Mucosa of descending colon (tissue), 3 donors: Measurements from ENCODE around the gene CASK. TPM values are rescaled to one million over a fixed set of nuclear protein-coding genes. Genes with fewer than 3 reads are reported as not detected.
"Not testable (repeated sequence)": the region's sequence is repeated elsewhere in the genome, so short reads cannot be mapped to it uniquely, and the experiment has no call there.

Experiments used
- ATAC-seq: fragments of 200-7000 bp; cut with Tn5 transposase; one replicate; pipeline ENCODE4 v1.9.1; 2020; ENCODE audit warnings: mild to moderate bottlenecking, moderate library complexity
- DNase-seq, 3 donors: peaks; one replicate each; pipeline ENCODE4 v3.0.0-alpha.2; 2020
- H3K36me3 ChIP-seq: fragments of 200-600 bp; one replicate; pipeline ENCODE4 v1.8.0; 2021; ENCODE audit warnings: low read depth, mild to moderate bottlenecking
- H3K4me1 ChIP-seq: fragments of 200-600 bp; one replicate; pipeline ENCODE4 v1.8.0; 2021; ENCODE audit warnings: low read depth, mild to moderate bottlenecking
- H3K4me3 ChIP-seq: fragments of 200-600 bp; one replicate; pipeline ENCODE4 v1.8.0; 2021; ENCODE audit warnings: mild to moderate bottlenecking
- H3K9me3 ChIP-seq: fragments of 200-600 bp; one replicate; pipeline ENCODE4 v1.8.0; 2021; ENCODE audit warnings: mild to moderate bottlenecking
- intact Hi-C, 2 donors: fragments of 100-400 bp; cut with DNase I in 1 of 2; cut with micrococcal nuclease in 1 of 2; formaldehyde crosslinking; loops; one replicate each; pipeline versions ENCODE4 v1.11.0 to v1.11.1; 2022; cut with DNase I, micrococcal nuclease
- total RNA-seq, 3 donors: library from RNA; stranded (reverse); fragmentation: NEBNext Ultra II Directional in 2 of 3; extraction: Animal tissue kit (Norgen Biotek cat#: 25700) in 2 of 3; gene quantifications; one replicate each; pipeline versions ENCODE4 v1.2.1 to v1.2.4, GENCODE V29; 2021 to 2023
- TF ChIP-seq, protein P1 (sequence below): fragments of 200-600 bp; IDR thresholded peaks from one replicate; pipeline ENCODE4 v1.8.0; 2022; ENCODE audit warnings: antibody characterized with exemption, mild to moderate bottlenecking
- donor health status: DM: no; HTN: no; CAD: no; lungs with moderate emphysema.
- donor health status: DM: no; HTN: no; CAD: no.
- donor health status: DM: no; HTN: yes; CAD: no.

Gene CASK
- total RNA-seq, 3 donors from 2014 or later = 50.6 to 108 (median 83.3) TPM

DNA sequence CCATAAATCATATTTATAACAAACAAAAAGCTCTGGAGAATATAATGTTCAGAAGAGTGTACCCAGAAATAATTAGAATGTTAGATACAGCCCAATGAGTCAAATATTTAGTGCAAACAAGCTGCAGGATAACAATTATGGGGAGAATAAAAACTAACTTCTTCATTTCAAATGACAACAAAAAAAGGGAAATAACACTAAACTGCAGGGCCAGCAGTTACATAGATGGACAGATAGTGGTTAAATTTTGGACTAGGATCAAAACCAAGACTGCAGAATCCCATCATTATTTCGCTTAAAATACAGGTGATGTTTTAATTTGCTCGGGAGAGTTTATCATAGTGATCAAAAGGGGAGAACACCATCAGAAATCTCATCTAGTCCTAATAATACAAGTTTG, 235.2 kb downstream of the CASK start:
- Histone ChIP-seq H3K4me3 (no peak overlapping the region), H3K9me3 (no peaks in the 10 kb centered on the region), H3K36me3 (no peaks in the 10 kb centered on the region), H3K4me1 (no peaks in the 10 kb centered on the region)
- TF ChIP-seq, protein P1, sequence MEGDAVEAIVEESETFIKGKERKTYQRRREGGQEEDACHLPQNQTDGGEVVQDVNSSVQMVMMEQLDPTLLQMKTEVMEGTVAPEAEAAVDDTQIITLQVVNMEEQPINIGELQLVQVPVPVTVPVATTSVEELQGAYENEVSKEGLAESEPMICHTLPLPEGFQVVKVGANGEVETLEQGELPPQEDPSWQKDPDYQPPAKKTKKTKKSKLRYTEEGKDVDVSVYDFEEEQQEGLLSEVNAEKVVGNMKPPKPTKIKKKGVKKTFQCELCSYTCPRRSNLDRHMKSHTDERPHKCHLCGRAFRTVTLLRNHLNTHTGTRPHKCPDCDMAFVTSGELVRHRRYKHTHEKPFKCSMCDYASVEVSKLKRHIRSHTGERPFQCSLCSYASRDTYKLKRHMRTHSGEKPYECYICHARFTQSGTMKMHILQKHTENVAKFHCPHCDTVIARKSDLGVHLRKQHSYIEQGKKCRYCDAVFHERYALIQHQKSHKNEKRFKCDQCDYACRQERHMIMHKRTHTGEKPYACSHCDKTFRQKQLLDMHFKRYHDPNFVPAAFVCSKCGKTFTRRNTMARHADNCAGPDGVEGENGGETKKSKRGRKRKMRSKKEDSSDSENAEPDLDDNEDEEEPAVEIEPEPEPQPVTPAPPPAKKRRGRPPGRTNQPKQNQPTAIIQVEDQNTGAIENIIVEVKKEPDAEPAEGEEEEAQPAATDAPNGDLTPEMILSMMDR = no peak
- intact Hi-C loops = no loop called here
- ATAC-seq (no peak), DNase-seq (no peak)

DNA sequence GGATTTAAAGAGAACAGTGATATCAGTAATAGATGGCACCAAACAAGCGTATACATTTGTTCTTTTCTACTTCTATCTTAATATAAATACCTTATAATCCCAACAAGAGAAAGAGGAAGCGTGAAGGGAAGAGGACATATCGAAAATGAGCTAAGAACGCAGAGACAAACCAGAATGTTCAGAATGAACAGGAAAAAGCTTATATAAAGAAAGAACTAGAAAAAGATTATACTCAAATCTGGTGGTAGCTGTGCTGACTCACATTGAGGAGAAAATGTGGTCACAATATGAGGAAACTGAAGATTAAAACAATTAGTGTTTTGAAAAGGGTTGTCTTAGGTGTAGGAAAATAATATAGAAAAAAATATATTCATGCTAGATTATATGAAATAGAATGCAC, 236.6 kb downstream of the CASK start:
- ATAC-seq (no peak), DNase-seq (no peak)
- H3K36me3 ChIP-seq = no peaks in the 10 kb centered on the region
- H3K9me3 ChIP-seq = no peaks in the 10 kb centered on the region
- TF ChIP-seq, protein P1 = no peak
- intact Hi-C loops = no loop called here
- no peaks in the 10 kb centered on the region for H3K4me1 ChIP-seq
- no peak overlapping the region for H3K4me3 ChIP-seq

DNA sequence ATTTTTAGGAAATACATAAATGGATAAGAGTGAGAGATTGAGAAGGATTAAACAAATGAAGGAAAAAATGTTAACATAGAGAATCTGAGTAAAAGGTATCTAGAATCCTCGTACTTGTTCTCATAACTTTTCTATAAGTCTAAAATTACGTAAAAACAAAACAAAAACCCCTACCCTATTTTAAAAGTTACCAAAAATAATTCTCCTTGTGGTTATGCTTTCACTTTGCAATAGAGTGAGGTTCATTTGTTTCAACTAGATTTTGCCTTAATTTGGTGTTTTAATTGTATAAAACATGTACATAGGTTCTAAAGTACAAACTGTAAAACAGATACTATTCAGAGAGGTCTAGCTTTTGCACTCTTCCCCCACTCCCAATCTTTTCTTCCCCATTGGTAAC, 238.4 kb downstream of the CASK start:
- DNase-seq (no peak), ATAC-seq (no peak)
- intact Hi-C loops = no loop called here
- TF ChIP-seq, protein P1 = no peak
- H3K9me3 ChIP-seq = no peaks in the 10 kb centered on the region
- H3K4me1 ChIP-seq = no peaks in the 10 kb centered on the region
- H3K36me3 ChIP-seq = no peaks in the 10 kb centered on the region
- H3K4me3 ChIP-seq = no peak overlapping the region

DNA sequence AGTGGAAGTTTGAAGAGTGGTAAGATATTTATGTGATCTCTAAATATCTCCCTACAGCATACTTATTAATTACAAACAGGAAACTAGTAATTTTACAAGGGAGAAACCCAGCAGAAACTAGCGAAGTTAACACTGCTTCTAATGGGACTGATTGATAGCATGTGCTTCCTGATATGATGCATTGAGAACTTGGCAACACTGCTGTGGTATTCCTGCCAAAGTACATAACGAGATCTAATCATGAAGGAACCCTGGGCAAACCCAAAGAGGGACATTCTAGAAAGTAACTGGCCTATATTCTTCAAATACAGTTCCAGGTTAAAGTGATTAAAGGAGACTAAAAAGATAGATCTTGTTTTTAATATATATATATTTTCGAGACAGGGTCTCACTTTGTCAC, 239.2 kb downstream of the CASK start:
- ATAC-seq (no peak), DNase-seq (peak in 1 of 3 donors; percentile 22)
- TF ChIP-seq, protein P1 = no peak

DNA sequence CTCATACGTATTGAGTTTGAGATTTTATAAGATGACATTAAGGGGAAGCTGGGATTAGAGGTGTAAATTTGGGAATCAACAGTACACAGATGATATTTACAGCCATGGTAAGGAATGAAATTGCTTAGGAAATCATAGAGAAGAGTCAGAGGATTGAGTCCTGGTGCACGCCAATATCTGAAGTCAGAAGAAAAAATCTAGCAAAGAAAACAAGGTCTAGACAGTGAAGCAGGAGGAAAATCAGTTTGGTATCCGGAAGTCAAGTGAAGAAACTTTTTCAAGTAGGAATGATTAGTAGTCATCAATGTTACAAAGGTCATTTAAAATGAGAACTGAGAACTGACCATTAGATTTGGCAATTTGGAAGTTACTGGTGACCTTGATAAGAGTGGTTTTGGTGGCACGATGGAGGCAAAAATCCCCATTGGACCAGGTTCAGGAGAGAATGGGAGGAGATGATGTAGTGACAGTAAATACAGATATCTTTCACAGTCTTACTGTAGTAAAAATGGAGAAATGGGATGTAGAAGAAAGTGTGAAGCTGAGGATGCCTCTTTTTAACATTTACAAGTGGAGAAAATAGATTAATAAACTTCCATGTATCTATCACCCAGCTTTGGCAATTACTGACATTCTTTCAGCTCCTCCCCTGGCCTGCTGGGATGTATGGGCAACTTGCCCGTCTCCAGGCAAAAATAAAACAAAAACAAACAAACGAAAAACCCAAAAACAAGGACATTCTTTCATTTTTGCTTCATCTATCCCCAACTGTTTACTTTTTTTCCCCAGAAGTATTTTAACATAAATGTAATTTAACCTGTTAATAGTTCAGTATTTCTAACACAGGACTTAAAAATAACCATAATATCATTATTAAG, 245.9 kb downstream of the CASK start:
- DNase-seq (no peak), ATAC-seq (no peak)
- intact Hi-C loops = no loop called here
- Histone ChIP-seq H3K4me1 (no peaks in the 10 kb centered on the region), H3K36me3 (no peaks in the 10 kb centered on the region), H3K9me3 (no peaks in the 10 kb centered on the region), H3K4me3 (no peak overlapping the region)
- TF ChIP-seq, protein P1 = no peak

More for the DNA sequence above, 239.2 kb downstream of the CASK start:
- no peak overlapping the region for H3K4me3 ChIP-seq
- no peaks in the 10 kb centered on the region for H3K9me3 ChIP-seq
- no peaks in the 10 kb centered on the region for H3K4me1 ChIP-seq
- H3K36me3 ChIP-seq = no peaks in the 10 kb centered on the region
- intact Hi-C loops = no loop called here

DNA sequence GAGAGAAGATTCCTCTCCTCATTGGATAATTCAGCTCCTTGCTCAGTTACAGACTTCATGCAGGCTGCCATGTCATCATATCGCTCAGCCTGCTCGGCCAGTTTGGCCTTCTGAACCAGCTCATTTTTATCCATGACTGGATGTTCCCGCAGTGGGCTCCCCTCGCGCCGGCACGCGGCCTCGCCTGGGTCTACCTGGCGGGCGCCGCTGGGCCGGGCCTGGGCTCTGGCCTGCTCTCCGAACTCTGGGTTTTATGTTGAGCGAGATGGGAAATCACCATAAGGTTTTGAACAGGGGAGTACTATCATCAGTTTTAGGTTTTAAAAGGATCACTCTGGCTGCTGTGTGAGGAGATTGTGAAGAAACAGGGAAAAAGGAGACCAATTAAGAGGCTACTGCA, 247.0 kb downstream of the CASK start:
- H3K36me3 ChIP-seq, H3K4me3 ChIP-seq, DNase-seq, intact Hi-C loops, H3K9me3 ChIP-seq, H3K4me1 ChIP-seq, ATAC-seq: not testable (repeated sequence)
